AG04449 (cell line): ENCODE measurements around the gene WDR19.

Experiments
- CTCF ChIA-PET: fragments of 350-600 bp; formaldehyde crosslinking; extraction: SDS; loops from one replicate; lab custom pipeline; 2021; ENCODE audit warnings: antibody characterized with exemption; lab: Yijun Ruan, JAX
- POLR2A ChIA-PET: fragments of 400-600, 350-600 bp; formaldehyde crosslinking; extraction: SDS; loops from one replicate; lab custom pipeline; 2020; ENCODE audit warnings: antibody characterized with exemption, inconsistent platforms; lab: Yijun Ruan, JAX
- DNase-seq: peaks from one replicate; pipeline ENCODE4 v3.0.0-alpha.2; 2010; ENCODE audit warnings: low read depth, low spot score
- H3K4me3 ChIP-seq: 2 replicates; pipeline ENCODE4 v1.5.1; 2011; ENCODE audit warnings: low read depth, mild to moderate bottlenecking, control low read depth, low read length
- CTCF ChIP-seq: IDR thresholded peaks from one replicate; pipeline ENCODE4 v1.5.1; 2011; ENCODE audit warnings: mild to moderate bottlenecking, moderate library complexity, low read length, control low read depth, inconsistent platforms; ENCODE audit not compliant: insufficient read depth; ENCODE audit errors: missing control alignments

WDR19 gene

GRCh38 chr4:39227906-39228305 lies 45.6 kb downstream of the WDR19 start:
- ChIA-PET CTCF (interaction anchor here (1.3 kb wide), 2 partner anchors 10 to 12 kb away, joined by 3 read pairs; no protein-coding TSS in a partner anchor), POLR2A (no interaction called here)
- H3K4me3 ChIP-seq = no peak overlapping the region
- no peak for TF ChIP-seq CTCF
- DNase-seq = no peak

GRCh38 chr4:39228377-39228776 lies 46.0 kb downstream of the WDR19 start:
- DNase-seq = no peak
- POLR2A ChIA-PET = no interaction called here
- TF ChIP-seq CTCF = no peak
- CTCF ChIA-PET = interaction anchor here (1.3 kb wide), 2 partner anchors 10 to 12 kb away, joined by 3 read pairs; no protein-coding TSS in a partner anchor
- H3K4me3 ChIP-seq = no peak overlapping the region

GRCh38 chr4:39230462-39230861 lies 48.1 kb downstream of the WDR19 start:
- no peak for DNase-seq
- CTCF ChIA-PET = no interaction called here
- no peak overlapping the region for H3K4me3 ChIP-seq
- POLR2A ChIA-PET = no interaction called here
- no peak for TF ChIP-seq CTCF

- TF ChIP-seq CTCF = no peak
- ChIA-PET CTCF (no interaction called here), POLR2A (no interaction called here)
- no peak for DNase-seq
- H3K4me3 ChIP-seq = no peak overlapping the region
Measured at GRCh38 chr4:39231660-39232059, 49.3 kb downstream of the WDR19 start.

- no peak for DNase-seq
- no peak overlapping the region for H3K4me3 ChIP-seq
- ChIA-PET POLR2A (interaction anchor here (0.7 kb wide), 1 partner anchor 180 kb away, joined by 4 read pairs; no protein-coding TSS in a partner anchor), CTCF (no interaction called here)
- no peak for TF ChIP-seq CTCF
Measured at GRCh38 chr4:39232100-39232499, 49.8 kb downstream of the WDR19 start.

GRCh38 chr4:39233114-39233513 lies 50.8 kb downstream of the WDR19 start:
- ChIA-PET POLR2A (interaction anchor here (0.6 kb wide), 1 partner anchor 28 kb away, joined by 3 read pairs; no protein-coding TSS in a partner anchor), CTCF (interaction anchor here (1.3 kb wide), 1 partner anchor 9 kb away, joined by 5 read pairs; no protein-coding TSS in a partner anchor)
- no peak for DNase-seq
- no peak for TF ChIP-seq CTCF
- H3K4me3 ChIP-seq = no peak overlapping the region
